GM21737 (cell line): ENCODE data around the gene MED20.

Source experiments
- ATAC-seq: cut with Tn5 transposase; IDR thresholded peaks from one replicate; pipeline ENCODE4 v1.9.1; 2021; ENCODE audit warnings: mild to moderate bottlenecking, moderate library complexity; ENCODE audit not compliant: unreplicated experiment

The MED20 gene

DNA sequence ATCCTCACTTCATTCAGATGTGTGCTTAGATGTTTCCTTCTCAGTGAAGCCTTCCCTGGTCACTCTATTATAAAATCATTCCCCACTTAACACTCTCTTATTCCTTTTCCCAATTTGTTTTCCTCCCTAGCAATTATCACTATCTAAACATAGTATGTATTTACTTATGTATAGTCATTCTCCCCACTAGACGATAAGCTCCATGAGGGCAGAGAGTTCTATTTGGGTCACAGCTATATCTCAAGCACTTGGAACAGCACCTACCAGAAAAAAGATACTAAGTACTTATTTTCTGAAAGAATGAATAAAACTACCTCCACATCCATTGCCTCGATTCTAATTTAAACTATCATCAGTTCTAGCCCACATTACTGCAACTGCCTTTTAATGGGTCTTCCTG is 62.2 kb downstream of the MED20 start:
- no peak for ATAC-seq
